Endothelial cell of umbilical vein (primary cell): ENCODE results near the gene TMEM62. TPM values are rescaled to one million over a fixed set of nuclear protein-coding genes. Genes with fewer than 3 reads are reported as not detected.

ENCODE experiments used
- BruUV-seq: library from RNA; stranded (reverse); fragments of 400-500 nt; replicated peaks from 2 replicates; lab custom pipeline; 2021; lab: Mats Ljungman, UMichigan
- CTCF ChIA-PET: fragments of 300-600, 350-600 bp; sonication (Branson Sonifier 250); formaldehyde crosslinking; loops from one replicate; lab custom pipeline; 2021; ENCODE audit warnings: antibody characterized with exemption, inconsistent platforms; lab: Charles Lee
- POLR2A ChIA-PET: fragments of 300-600, 350-600 bp; sonication (Branson Sonifier 250); formaldehyde crosslinking; loops from one replicate; lab custom pipeline; 2021; ENCODE audit warnings: antibody characterized with exemption, inconsistent platforms; lab: Charles Lee
- DNase-seq: peaks from one replicate; pipeline ENCODE4 v3.0.0-alpha.2; 2011; ENCODE audit warnings: low read depth, low spot score
- FAIRE-seq: peaks from 2 replicates; lab custom pipeline; 2011; peaks lifted over from hg19 to GRCh38; lab: Jason Lieb, UNC
- H2AFZ ChIP-seq: 2 replicates; pipeline ENCODE4 v1.6.0; 2012; ENCODE audit warnings: low read depth, low read length, control low read depth, inconsistent platforms
- H3K27ac ChIP-seq: 2 replicates; pipeline ENCODE4 v1.5.1; 2011; ENCODE audit warnings: low read depth, mild to moderate bottlenecking, control low read depth, low read length, moderate library complexity; ENCODE audit not compliant: insufficient read depth
- H3K27me3 ChIP-seq, 2 experiments: 2 replicates each; pipeline versions ENCODE4 v1.6.0 to v1.6.1; 2011; ENCODE audit warnings: low read length in 2 of 2, mixed read lengths in 1 of 2; ENCODE audit not compliant: control insufficient read depth in 2 of 2, insufficient read depth in 2 of 2
- H3K36me3 ChIP-seq, 2 experiments: 2 replicates in 1 of 2; 3 replicates in 1 of 2; pipeline ENCODE4 v1.5.1; 2011; ENCODE audit warnings: low read length in 2 of 2, mild to moderate bottlenecking in 1 of 2, moderate library complexity in 1 of 2; ENCODE audit not compliant: control insufficient read depth in 2 of 2, insufficient read depth in 2 of 2; ENCODE audit errors: extremely low read depth in 1 of 2
- H3K4me1 ChIP-seq: 3 replicates; pipeline ENCODE4 v1.5.1; 2011; ENCODE audit warnings: mild to moderate bottlenecking, low read length; ENCODE audit not compliant: control insufficient read depth, insufficient read depth; ENCODE audit errors: extremely low read depth
- H3K4me2 ChIP-seq: 2 replicates; pipeline ENCODE4 v1.6.1; 2011; ENCODE audit warnings: low read length, control low read depth, mixed read lengths; ENCODE audit not compliant: insufficient read depth
- H3K4me3 ChIP-seq, 3 experiments: fragments of 200-600 bp in 1 of 3; sonication (generic), shearing (Covaris generic) in 1 of 3; replicated peaks in 1 of 3; 2 replicates each; pipeline ENCODE4 v1.5.1; 2011 to 2016; ENCODE audit warnings: control low read depth in 3 of 3, low read length in 3 of 3, mild to moderate bottlenecking in 2 of 3, inconsistent platforms in 1 of 3, low read depth in 1 of 3, moderate library complexity in 1 of 3; ENCODE audit not compliant: insufficient read depth in 1 of 3
- H3K79me2 ChIP-seq: 2 replicates; pipeline ENCODE4 v1.6.0; 2012; ENCODE audit warnings: low read length, inconsistent platforms; ENCODE audit not compliant: control insufficient read depth, insufficient read depth
- H3K9ac ChIP-seq: replicated peaks from 2 replicates; pipeline ENCODE3; 2011; ENCODE audit warnings: low read length, control low read depth; ENCODE audit not compliant: insufficient read depth; ENCODE audit errors: extremely low read depth
- H3K9me1 ChIP-seq: replicated peaks from 3 replicates; pipeline ENCODE4 v1.6.0; 2011; ENCODE audit warnings: mild to moderate bottlenecking, low read length; ENCODE audit not compliant: control insufficient read depth, insufficient read depth; ENCODE audit errors: extremely low read depth
- H3K9me3 ChIP-seq: replicated peaks from 2 replicates; pipeline ENCODE4 v1.5.1; 2012; ENCODE audit warnings: low read length, inconsistent platforms; ENCODE audit not compliant: control insufficient read depth, insufficient read depth
- H4K20me1 ChIP-seq: replicated peaks from 2 replicates; pipeline ENCODE3; 2011; ENCODE audit warnings: mild to moderate bottlenecking, low read length; ENCODE audit not compliant: control insufficient read depth, insufficient read depth; ENCODE audit errors: extremely low read depth
- CTCF ChIP-seq, 2 donors: IDR thresholded peaks; 1 replicate in 1 of 2; 2 replicates in 1 of 2; pipeline ENCODE4 v1.5.1; 2011; ENCODE audit warnings: low read length in 2 of 2, mild to moderate bottlenecking in 2 of 2, moderate library complexity in 2 of 2, control low read depth in 1 of 2, inconsistent platforms in 1 of 2, low read depth in 1 of 2; ENCODE audit not compliant: insufficient read depth in 1 of 2; ENCODE audit errors: extremely low read depth in 1 of 2
- EZH2 ChIP-seq: IDR thresholded peaks from 2 replicates; pipeline ENCODE4 v1.6.1; 2012; ENCODE audit warnings: borderline replicate concordance, low read depth, mild to moderate bottlenecking, moderate library complexity, low read length, inconsistent platforms; ENCODE audit not compliant: severe bottlenecking
- FOS ChIP-seq: IDR thresholded peaks from 2 replicates; pipeline ENCODE4 v1.6.1; 2011; ENCODE audit warnings: mild to moderate bottlenecking, low read length, moderate library complexity, borderline replicate concordance; ENCODE audit not compliant: insufficient read depth
- GATA2 ChIP-seq: IDR thresholded peaks from 2 replicates; pipeline ENCODE4 v1.7.0; 2011; ENCODE audit warnings: low read depth, mild to moderate bottlenecking, moderate library complexity, mixed read lengths, low read length; ENCODE audit not compliant: insufficient read length, insufficient read depth
- JUN ChIP-seq: IDR thresholded peaks from 2 replicates; pipeline ENCODE4 v1.6.1; 2011; ENCODE audit warnings: borderline replicate concordance, low read depth; ENCODE audit not compliant: insufficient read length, insufficient read depth
- MYC ChIP-seq: IDR thresholded peaks from one replicate; pipeline ENCODE4 v1.6.1; 2011; ENCODE audit warnings: mild to moderate bottlenecking, low read depth, low read length
- POLR2A ChIP-seq: IDR thresholded peaks from 2 replicates; pipeline ENCODE4 v1.6.1; 2012; ENCODE audit warnings: low read depth, mild to moderate bottlenecking, control low read depth, low read length
- POLR2AphosphoS5 ChIP-seq: IDR thresholded peaks from 2 replicates; pipeline ENCODE4 v1.6.1; 2012; ENCODE audit warnings: low read depth, mild to moderate bottlenecking, control low read depth, low read length, moderate library complexity; ENCODE audit not compliant: insufficient read depth
- dilution Hi-C: fragments of 300-500 bp; cut with MboI; formaldehyde crosslinking; loops from one replicate; pipeline ENCODE4 v1.15.0; 2019; ENCODE audit warnings: low sequenced_read_pairs; ENCODE audit not compliant: extremely low pct_ligation_motif_present
- intact Hi-C: fragments of 100-400 bp; cut with micrococcal nuclease; formaldehyde crosslinking; loops from one replicate; pipeline ENCODE4 v1.10.0; 2022
- polyA plus RNA-seq, 4 experiments: library from polyadenylated mRNA; depleted of rRNA in 3 of 4; stranded (reverse) in 3 of 4; unstranded in 1 of 4; fragments of >200 nt; gene quantifications; 2 replicates each; pipeline versions ENCODE4 v1.2.1 to v1.2.3, GENCODE V29; 2011 to 2012; ENCODE audit warnings: missing spikeins in 1 of 4
- total RNA-seq: library from RNA; stranded (reverse); gene quantifications from 2 replicates; pipeline ENCODE4 v1.2.3, GENCODE V29; 2021
- TF ChIP-seq, protein P1 (sequence below): IDR thresholded peaks from 2 replicates; pipeline ENCODE4 v1.6.1; 2011; ENCODE audit not compliant: insufficient read depth, insufficient read length

TMEM62 gene
- total and polyA plus RNA-seq, 2 donors (not counting 3 experiments of a cell fraction or from before 2014, with no cell fraction given), result 10.4 to 22.2 TPM

- no TSS peak for BruUV-seq
- no peaks in the 10 kb centered on the region for H3K9me3 ChIP-seq
- H2AFZ ChIP-seq, result no peak overlapping the region
- H3K4me1 ChIP-seq, result peaks cover 7% of the 10 kb centered on the region
- FAIRE-seq (no peak), DNase-seq (no peak)
- ChIA-PET CTCF (no interaction called here), POLR2A (no interaction called here)
- TF ChIP-seq POLR2A (no peak), JUN (no peak), FOS (no peak), MYC (no peak), CTCF (IDR thresholded peaks at IDR 0.05; ENCODE audit: extremely low read depth in 1 of 2, insufficient read depth in 1 of 2, low read depth in 1 of 2, low read length in 2 of 2) (no peak), GATA2 (no peak), EZH2 (no peak), POLR2AphosphoS5 (no peak)
- TF ChIP-seq, protein P1, sequence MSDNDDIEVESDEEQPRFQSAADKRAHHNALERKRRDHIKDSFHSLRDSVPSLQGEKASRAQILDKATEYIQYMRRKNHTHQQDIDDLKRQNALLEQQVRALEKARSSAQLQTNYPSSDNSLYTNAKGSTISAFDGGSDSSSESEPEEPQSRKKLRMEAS, result no peak
- H3K36me3 ChIP-seq, result peaks cover 7 to 8% of the 10 kb centered on the region in 2 experiments
- no peak overlapping the region for H3K9ac ChIP-seq
- no peaks in the 10 kb centered on the region for H3K27me3 ChIP-seq
- no peak overlapping the region for H3K4me3 ChIP-seq
- H3K79me2 ChIP-seq, result no peaks in the 10 kb centered on the region
- dilution Hi-C loops (no loop called here), intact Hi-C loops (no loop called here)
- no peaks in the 10 kb centered on the region for H4K20me1 ChIP-seq
- no peak overlapping the region for H3K27ac ChIP-seq
- no peak overlapping the region for H3K4me2 ChIP-seq
- H3K9me1 ChIP-seq, result no peaks in the 10 kb centered on the region
Measured at GRCh38 chr15:43144512-43144911, 11.1 kb downstream of the TMEM62 start.
